Activated CD8-positive, alpha-beta memory T cell treated with anti-CD3 and anti-CD28 coated beads for 1 hour (primary cell): ENCODE measurements around the gene NES.
"Not testable (repeated sequence)": the region's sequence is repeated elsewhere in the genome, so short reads cannot be mapped to it uniquely, and the experiment has no call there.

Source experiments
- DNase-seq, 2 donors: peaks; one replicate each; pipeline ENCODE4 v3.0.0-alpha.2; 2020; ENCODE audit warnings: low read depth in 1 of 2; ENCODE audit errors: extremely low read depth in 1 of 2

Gene NES

DNA sequence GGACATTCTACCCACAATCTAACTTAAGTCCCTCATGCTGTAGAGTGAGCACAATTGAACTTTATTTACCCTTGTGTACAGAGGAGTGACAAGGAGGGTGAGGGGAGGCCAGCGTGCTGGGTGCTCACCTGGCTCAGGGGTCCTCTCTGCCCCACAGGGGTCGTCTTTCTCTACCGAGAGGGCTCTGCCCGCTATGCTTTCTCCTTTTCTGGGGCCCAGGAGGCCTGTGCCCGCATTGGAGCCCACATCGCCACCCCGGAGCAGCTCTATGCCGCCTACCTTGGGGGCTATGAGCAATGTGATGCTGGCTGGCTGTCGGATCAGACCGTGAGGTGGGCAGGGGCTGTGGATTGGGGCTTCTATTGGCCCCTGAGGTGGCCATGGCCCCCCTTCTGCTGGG, 29.9 kb downstream of the NES start:
- no peak for DNase-seq

DNA sequence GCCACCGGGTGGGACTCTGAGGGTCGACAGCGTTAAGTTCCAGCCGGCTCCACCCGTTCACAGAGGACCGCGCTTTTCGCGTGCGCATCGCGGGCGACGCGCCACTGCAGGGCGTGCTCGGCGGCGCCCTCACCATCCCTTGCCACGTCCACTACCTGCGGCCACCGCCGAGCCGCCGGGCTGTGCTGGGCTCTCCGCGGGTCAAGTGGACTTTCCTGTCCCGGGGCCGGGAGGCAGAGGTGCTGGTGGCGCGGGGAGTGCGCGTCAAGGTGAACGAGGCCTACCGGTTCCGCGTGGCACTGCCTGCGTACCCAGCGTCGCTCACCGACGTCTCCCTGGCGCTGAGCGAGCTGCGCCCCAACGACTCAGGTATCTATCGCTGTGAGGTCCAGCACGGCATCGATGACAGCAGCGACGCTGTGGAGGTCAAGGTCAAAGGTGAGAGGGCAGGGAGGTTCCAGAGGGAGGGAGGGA, 30.4 kb downstream of the NES start:
- DNase-seq, result no peak

- DNase-seq, result no peak
These were observed 31.5 kb downstream of the NES start for GRCh38 chr1:156645666-156646065.

DNA sequence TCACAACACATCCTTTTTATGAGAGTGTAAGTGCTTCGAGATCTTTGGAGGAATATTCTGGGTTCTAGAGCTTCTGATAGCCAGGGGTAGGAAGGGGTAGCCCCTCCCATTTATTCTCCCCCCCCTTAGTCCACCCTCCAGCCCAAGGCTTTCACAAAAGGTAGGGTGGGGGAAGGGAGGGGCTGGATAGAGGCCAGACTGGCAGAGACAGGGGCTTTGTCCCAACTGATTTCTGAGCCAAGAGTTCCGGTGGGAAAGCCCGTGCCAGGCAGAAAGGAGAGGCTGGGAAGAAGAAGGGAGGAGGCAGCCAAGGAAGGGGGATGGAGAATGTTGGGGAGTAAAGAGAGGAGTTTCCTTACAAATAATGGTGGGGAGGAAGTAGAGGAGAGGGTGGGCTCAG, 32.2 kb downstream of the NES start:
- no peak for DNase-seq

GRCh38 chr1:156644640-156645039, 32.6 kb downstream of the NES start:
- no peak for DNase-seq

DNA sequence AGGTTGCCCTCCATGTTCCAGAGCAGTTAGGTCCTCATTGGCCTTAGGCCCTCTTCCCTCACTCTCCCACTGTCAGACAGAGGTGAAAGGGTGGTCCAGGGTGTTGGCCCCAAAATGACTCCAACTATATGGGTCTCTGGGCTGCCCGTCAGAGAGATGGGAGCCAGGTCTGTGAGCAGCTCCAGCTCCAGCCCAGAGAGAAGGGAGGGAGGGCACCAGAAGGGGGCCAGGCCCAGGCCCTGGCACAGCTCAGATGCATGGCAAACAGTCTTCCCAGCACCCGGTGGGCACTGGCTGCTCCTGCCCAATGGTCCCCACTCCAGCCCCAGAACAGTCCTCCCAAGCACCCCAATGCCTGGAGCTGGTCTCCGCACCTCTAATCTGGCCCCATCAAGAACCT, 33.1 kb downstream of the NES start:
- DNase-seq, result no peak

DNA sequence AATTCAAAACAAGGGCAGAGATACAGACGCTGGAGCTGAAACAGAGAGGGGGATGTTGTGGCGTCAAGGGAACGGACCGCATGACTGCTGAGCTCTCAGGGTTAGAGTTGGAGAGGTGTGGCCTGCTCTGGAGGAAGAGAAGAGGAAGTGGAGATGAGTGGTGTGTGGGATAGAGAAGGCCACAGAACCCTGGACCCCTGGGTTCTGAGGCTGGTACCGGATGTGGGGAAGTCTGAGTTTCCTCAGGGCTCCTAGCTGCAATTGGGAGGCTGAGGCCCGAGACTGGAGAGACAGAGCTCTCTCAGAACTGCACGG, 33.5 kb downstream of the NES start:
- DNase-seq, result no peak

- no peak for DNase-seq
These were observed 34.0 kb downstream of the NES start for GRCh38 chr1:156643049-156643777.

GRCh38 chr1:156642265-156643048, 34.8 kb downstream of the NES start:
- DNase-seq, result no peak

- no peak for DNase-seq
These were observed 35.4 kb downstream of the NES start, which contains the start of gene BCAN for GRCh38 chr1:156641761-156642264. Gene BCAN (plus strand): TSS chr1:156642117. CDS start chr1:156646055, 3,938 bp downstream.

DNA sequence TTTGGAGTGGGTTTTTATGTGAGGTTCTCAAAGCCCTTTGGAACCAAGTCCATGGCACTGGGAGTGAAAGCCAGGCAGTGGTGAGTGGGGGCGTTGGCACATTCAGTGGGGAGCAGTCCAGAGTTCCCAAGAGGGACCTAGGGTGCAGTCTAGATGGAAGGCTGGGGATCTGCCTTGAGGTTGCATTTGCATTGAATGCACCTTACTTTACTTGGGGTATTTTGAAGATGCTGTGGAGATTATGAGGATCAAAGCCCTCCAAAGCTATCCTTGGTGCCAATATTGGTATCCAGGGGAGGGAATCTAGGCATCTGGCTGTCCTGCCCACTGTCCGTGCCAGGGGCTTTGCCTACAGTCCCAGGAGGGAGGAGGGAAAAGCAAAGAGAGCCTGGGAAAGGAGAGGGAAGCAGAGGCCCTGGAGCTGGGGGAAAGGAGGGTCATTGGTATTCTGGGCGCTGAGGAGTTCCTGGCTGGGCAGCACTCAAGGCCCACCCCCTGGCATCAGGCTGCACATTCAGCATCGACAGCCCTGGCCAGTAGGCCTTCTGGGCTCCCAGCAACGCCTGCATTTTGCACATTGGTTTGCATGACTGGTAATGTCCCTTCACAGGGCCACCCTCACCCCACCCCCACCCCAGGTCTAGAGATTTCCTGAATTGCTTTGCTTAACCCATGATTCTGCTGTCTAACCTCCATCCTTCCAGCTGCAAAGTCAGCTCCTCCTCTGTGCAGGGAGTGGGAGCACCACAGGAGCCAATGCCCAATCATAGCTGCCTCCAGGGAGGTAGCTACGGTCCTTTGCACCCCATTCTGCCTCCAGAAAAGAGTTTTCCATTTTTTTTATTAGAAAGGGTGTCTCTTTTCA, 36.1 kb downstream of the NES start:
- no peak for DNase-seq

DNA sequence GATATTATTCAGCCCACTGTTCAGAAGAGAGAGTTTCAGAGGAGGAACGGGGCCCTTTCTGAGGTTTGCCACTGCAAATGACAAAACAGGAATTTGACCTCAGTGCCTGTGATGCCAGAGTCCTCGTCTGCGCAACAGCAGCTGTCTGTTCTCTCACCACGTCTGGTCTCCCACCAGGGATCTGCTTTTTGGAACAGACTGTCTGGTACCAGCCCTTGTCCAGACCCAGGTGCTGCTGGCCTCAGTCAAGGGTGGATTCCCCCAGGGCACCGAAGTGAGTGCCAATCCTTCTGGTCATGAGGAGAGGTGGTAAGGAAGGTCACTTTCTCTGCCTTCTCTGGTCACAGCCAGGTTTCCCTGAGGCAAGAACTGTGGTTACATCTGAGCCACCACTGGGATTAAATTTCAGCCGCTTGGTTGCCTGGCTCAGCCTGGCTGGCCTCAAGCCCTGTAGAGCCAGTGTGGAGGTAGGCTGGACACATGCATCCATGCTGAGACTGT, 37.6 kb downstream of the NES start:
- no peak for DNase-seq

- no peak for DNase-seq
These were observed 38.8 kb downstream of the NES start for GRCh38 chr1:156638189-156638985.

DNA sequence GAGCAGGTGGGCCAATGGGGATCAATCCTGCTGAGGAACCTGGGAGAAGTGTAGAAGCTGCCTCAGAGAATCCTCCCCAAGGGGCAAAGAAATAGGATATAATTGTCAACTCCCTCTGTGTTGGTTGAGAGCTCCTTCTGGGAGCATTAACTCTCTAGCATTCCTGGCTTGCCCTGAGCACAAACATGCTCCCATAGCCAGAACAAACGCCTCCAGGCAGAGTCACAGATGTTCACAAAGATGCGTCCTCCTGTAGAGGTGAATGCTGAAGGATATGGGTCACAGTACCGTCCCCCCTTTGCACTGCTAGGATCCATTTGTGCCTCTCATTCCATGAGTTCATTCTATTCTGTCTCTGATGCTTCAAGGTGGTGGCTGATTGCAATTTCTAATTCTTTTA, 44.9 kb downstream of the NES start:
- DNase-seq, result no peak

DNA sequence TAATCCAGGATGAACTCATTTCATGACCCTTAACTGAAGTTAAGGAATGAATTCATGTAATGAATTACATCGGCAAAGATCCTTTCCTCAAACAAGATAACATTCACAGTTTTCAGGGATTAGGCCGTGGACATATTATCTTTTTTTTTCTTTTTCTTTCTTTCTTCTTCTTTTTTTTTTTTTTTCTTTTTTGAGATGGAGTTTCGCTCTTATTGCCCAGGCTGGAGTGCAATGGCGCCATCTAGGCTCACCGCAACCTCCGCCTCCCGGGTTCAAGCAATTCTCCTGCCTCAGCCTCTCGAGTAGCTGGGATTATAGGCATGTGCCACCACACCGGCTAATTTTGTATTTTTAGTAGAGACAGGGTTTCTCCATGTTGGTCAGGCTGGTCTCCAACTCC, 46.1 kb downstream of the NES start:
- not testable (repeated sequence) for DNase-seq

DNA sequence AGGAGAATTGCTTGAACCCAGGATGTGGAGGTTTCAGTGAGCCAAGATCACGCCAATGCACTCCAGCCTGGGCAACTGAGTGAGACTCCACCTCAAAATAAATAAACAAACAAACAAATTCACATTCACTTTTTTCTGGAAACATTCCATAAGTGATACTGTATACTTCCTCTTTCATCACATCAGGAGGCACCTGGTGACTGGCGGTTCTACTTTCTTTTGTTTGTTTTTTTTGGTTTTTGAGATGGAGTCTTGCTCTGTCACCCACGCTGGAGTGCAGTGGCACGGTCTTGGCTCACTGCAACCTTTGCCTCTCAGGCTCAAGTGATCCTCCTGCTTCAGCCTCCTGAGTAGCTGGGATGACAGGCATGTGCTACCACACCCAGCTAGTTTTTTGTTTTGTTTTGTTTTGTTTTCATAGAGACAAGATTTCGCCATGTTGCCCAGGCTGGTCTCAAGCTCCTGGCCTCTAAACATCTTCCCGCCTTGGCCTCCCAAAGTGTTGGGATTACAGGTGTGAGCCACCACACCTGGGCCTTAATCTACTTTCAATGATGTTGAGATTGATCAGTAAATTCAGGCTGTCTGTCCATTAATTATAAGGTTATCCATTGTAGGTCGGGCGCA, 47.3 kb downstream of the NES start:
- no peak for DNase-seq

DNA sequence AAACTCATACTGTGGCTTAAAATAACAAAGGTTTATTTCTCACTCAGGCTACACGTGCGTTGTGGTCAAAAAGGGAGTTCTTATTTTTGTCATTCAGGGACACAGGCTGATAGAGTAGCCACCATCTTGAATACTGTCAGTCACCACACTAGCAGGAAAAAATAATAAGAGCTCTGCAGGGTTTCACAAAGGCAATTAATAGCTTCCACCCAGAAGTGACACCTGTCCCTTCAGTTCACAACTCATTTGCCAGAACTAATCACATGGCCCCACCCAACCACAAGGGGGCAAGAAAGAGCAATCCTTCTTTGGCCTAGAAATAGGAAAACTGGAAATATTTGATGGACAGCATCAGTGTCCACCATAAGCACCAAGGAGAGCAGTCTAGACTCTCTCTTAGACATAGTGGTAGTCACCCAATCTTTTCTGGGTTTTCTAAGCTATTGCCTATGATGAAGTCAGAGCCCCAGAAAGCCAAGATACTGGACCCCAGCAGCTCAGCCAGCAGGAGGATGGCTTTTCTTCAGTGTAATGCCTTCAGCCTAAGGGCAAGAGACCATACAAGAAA, 49.8 kb downstream of the NES start:
- DNase-seq, result no peak

DNA sequence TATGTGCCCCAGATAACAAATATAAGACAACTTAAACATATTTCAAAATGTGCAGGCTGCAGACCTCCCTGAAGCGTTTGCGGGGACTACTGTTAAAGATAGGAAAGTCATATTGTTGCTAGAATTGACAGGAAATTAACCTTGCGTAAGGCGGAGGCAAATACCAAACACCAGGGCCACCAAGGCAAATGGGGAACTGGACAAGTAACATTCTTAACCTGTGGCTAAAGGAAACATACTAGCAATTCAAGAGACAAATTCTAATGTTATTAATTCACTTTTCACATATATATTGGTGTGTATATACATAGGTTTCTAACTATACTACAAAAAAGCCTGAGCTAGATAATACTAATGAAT, 51.1 kb downstream of the NES start:
- DNase-seq, result no peak

DNA sequence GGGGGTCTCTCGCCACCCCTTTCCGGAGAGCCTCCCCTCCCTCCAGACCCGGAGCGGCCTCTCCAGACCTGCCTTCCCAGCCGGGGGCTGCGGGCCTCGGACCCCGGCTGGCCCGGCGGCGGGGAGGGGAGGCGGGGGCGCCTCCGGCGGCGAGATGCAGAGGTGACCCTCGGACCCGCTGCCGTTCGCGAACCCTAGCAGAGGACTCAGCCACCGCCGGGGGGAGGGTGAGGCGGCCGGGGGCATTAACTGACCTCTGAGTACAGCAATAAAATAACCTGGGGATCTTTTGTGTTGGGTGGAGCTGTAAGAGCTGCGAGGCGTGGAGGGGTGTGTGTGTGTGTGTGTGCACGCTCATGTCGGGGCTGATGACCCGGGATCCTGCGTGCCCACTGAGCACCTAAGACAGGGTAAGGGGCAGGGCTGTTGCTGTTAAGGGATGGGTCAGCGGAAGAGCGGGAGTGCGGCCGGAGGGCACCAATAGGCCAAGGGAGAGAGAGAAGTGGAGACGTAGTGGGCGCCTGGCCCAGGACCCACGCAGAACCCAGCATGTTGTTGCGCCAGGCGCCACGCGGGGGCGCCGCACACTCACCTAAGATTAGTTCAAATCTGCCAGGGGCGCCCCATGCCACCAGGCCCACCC, 51.6 kb downstream of the NES start:
- DNase-seq, result peak; percentile 40 to 64
